Suprapubic skin (tissue), 4 donors: ENCODE data around the gene HRH4. TPM values are rescaled to one million over a fixed set of nuclear protein-coding genes. Genes with fewer than 3 reads are reported as not detected.
A peak's percentile ranks its signal among the peaks of the same experiment; 100 is the strongest.

ENCODE experiments used
- DNase-seq, 2 donors: peaks; one replicate each; pipeline ENCODE4 v3.0.0-alpha.2; 2019; ENCODE audit warnings: low spot score in 2 of 2
- H3K27ac ChIP-seq: fragments of 200-600 bp; sonication (generic); one replicate; pipeline ENCODE4 v1.5.1; 2019
- H3K27me3 ChIP-seq: fragments of 200-600 bp; sonication (generic); one replicate; pipeline ENCODE4 v1.5.1; 2019
- H3K36me3 ChIP-seq: fragments of 200-600 bp; sonication (generic); one replicate; pipeline ENCODE4 v1.5.1; 2019
- H3K4me1 ChIP-seq: fragments of 200-600 bp; sonication (generic); one replicate; pipeline ENCODE4 v1.5.1; 2019
- H3K4me3 ChIP-seq: fragments of 200-600 bp; sonication (generic); one replicate; pipeline ENCODE4 v1.5.1; 2019; ENCODE audit warnings: mild to moderate bottlenecking
- H3K9me3 ChIP-seq: fragments of 200-600 bp; sonication (generic); one replicate; pipeline ENCODE4 v1.5.1; 2019
- CTCF ChIP-seq, 2 donors: fragments of 200-600 bp in 1 of 2; fragments of 450-650 bp in 1 of 2; sonication (generic) in 1 of 2; IDR thresholded peaks; one replicate each; pipeline ENCODE4 v1.5.1; 2016 to 2019; ENCODE audit warnings: antibody characterized with exemption in 2 of 2, mild to moderate bottlenecking in 1 of 2, moderate library complexity in 1 of 2
- EP300 ChIP-seq: sonication (generic); formaldehyde crosslinking; IDR thresholded peaks from one replicate; pipeline ENCODE4 v1.6.1; 2017; ENCODE audit warnings: antibody characterized with exemption
- POLR2A ChIP-seq, 2 donors: fragments of 450-650 bp; IDR thresholded peaks; one replicate each; pipeline ENCODE4 v1.6.1; 2017; ENCODE audit warnings: antibody characterized with exemption in 2 of 2, mild to moderate bottlenecking in 2 of 2, moderate library complexity in 2 of 2
- POLR2AphosphoS5 ChIP-seq, 3 donors: sonication (generic); formaldehyde crosslinking; IDR thresholded peaks; one replicate each; pipeline ENCODE4 v1.6.1; 2017; ENCODE audit warnings: antibody characterized with exemption in 3 of 3
- WGBS: methylation state at CpG from one replicate; pipeline ENCODE4 v1.1.5; 2018; 5-methylcytosine and 5-hydroxymethylcytosine counted together
- total RNA-seq, 4 donors: library from RNA; depleted of rRNA; stranded (reverse); fragments of >200 nt; gene quantifications; one replicate each; pipeline ENCODE4 v1.1.0, GENCODE V29; 2016

The HRH4 gene
- total RNA-seq, 4 donors from 2014 or later: 0.40 TPM; not detected in 3

GRCh38 chr18:24426073-24426397, 34.4 kb upstream of the HRH4 start:
- Histone ChIP-seq H3K27ac (peak overlapping the region; percentile 66), H3K9me3 (no peaks in the 10 kb centered on the region), H3K4me3 (peak overlapping the region; percentile 89), H3K36me3 (peaks cover 4% of the 10 kb centered on the region), H3K4me1 (peaks cover 15% of the 10 kb centered on the region), H3K27me3 (peaks cover 40% of the 10 kb centered on the region)
- WGBS: 42% methylated on average over 11 of the region's 11 CpGs
- DNase-seq: no peak
- TF ChIP-seq POLR2AphosphoS5 (IDR thresholded peaks at IDR 0.05) (no peak), CTCF (IDR thresholded peaks at IDR 0.05) (no peak), POLR2A (IDR thresholded peaks at IDR 0.05) (no peak), EP300 (no peak)

GRCh38 chr18:24426398-24427294, 33.8 kb upstream of the HRH4 start, which contains the start of gene IMPACT:
IMPACT (plus strand) TSS chr18:24426670; CDS start chr18:24426757, 87 bp downstream.
- Histone ChIP-seq H3K27ac (peak within 1 kb of the TSS; percentile 66), H3K9me3 (no peaks in the 10 kb centered on the region), H3K36me3 (peaks cover 9% of the 10 kb centered on the region), H3K4me3 (peak within 1 kb of the TSS; percentile 89), H3K27me3 (peaks cover 34% of the 10 kb centered on the region), H3K4me1 (peaks cover 15% of the 10 kb centered on the region)
- 5% methylated on average over 17 of the region's 82 CpGs for WGBS
- DNase-seq: peak; percentile 77 to 82
- TF ChIP-seq EP300 (no peak), POLR2A (IDR thresholded peaks at IDR 0.05) (no peak), CTCF (IDR thresholded peaks at IDR 0.05) (no peak), POLR2AphosphoS5 (IDR thresholded peaks at IDR 0.05) (no peak)

- Histone ChIP-seq H3K27me3 (peaks cover 28% of the 10 kb centered on the region), H3K36me3 (peaks cover 9% of the 10 kb centered on the region), H3K27ac (no peak overlapping the region), H3K4me1 (peaks cover 15% of the 10 kb centered on the region), H3K4me3 (peak overlapping the region; percentile 89), H3K9me3 (no peaks in the 10 kb centered on the region)
- 52% methylated on average over 3 of the region's 3 CpGs for WGBS
- no peak for DNase-seq
- no peak for TF ChIP-seq POLR2A (IDR thresholded peaks at IDR 0.05)
- TF ChIP-seq EP300: no peak
- no peak for TF ChIP-seq CTCF (IDR thresholded peaks at IDR 0.05)
- TF ChIP-seq POLR2AphosphoS5 (IDR thresholded peaks at IDR 0.05): no peak
These were observed 33.0 kb upstream of the HRH4 start for GRCh38 chr18:24427484-24427883.

GRCh38 chr18:24428709-24429108, 31.7 kb upstream of the HRH4 start:
- DNase-seq: no peak
- Histone ChIP-seq H3K4me1 (peaks cover 15% of the 10 kb centered on the region), H3K9me3 (no peaks in the 10 kb centered on the region), H3K27ac (no peak overlapping the region), H3K4me3 (no peak overlapping the region), H3K36me3 (peaks cover 9% of the 10 kb centered on the region), H3K27me3 (peaks cover 17% of the 10 kb centered on the region)
- WGBS: 71% methylated on average over 3 of the region's 3 CpGs
- no peak for TF ChIP-seq POLR2A (IDR thresholded peaks at IDR 0.05)
- TF ChIP-seq CTCF (IDR thresholded peaks at IDR 0.05): no peak
- TF ChIP-seq POLR2AphosphoS5 (IDR thresholded peaks at IDR 0.05): no peak
- no peak for TF ChIP-seq EP300

GRCh38 chr18:24429188-24429587, 31.2 kb upstream of the HRH4 start:
- 95% methylated on average over 4 of the region's 4 CpGs for WGBS
- no peak for TF ChIP-seq POLR2AphosphoS5 (IDR thresholded peaks at IDR 0.05)
- no peak for TF ChIP-seq CTCF (IDR thresholded peaks at IDR 0.05)
- no peak for TF ChIP-seq EP300
- no peak for TF ChIP-seq POLR2A (IDR thresholded peaks at IDR 0.05)

More at GRCh38 chr18:24429188-24429587, 31.2 kb upstream of the HRH4 start:
- Histone ChIP-seq H3K4me3 (no peak overlapping the region), H3K4me1 (peaks cover 15% of the 10 kb centered on the region), H3K27ac (no peak overlapping the region), H3K27me3 (peaks cover 12% of the 10 kb centered on the region), H3K9me3 (no peaks in the 10 kb centered on the region), H3K36me3 (peaks cover 9% of the 10 kb centered on the region)
- DNase-seq: no peak
